IMR-90 (cell line): ENCODE measurements around the gene ZNF559. TPM values are rescaled to one million over a fixed set of nuclear protein-coding genes. Genes with fewer than 3 reads are reported as not detected.
"Not testable (repeated sequence)": the region's sequence is repeated elsewhere in the genome, so short reads cannot be mapped to it uniquely, and the experiment has no call there.

Experiments used
- ATAC-seq: fragments of 200-7000 bp; cut with Tn5 transposase; 2 replicates; pipeline ENCODE4 v1.9.1; 2020; ENCODE audit warnings: low read depth, mild to moderate bottlenecking, moderate library complexity
- BruUV-seq: library from RNA; stranded (reverse); fragments of 400-500 nt; replicated peaks from 2 replicates; lab custom pipeline; 2021; lab: Mats Ljungman, UMichigan
- CTCF ChIA-PET: fragments of 300-600 bp; formaldehyde crosslinking; extraction: SDS; loops from one replicate; lab custom pipeline; 2021; ENCODE audit warnings: antibody characterized with exemption; lab: Yijun Ruan, JAX
- POLR2A ChIA-PET: fragments of 300-600 bp; sonication (Branson Sonifier 250); formaldehyde crosslinking; loops from one replicate; lab custom pipeline; 2022; ENCODE audit warnings: antibody characterized with exemption; ENCODE audit not compliant: unreplicated experiment; lab: Charles Lee
- DNase-seq: peaks from one replicate; pipeline ENCODE4 v3.0.0; 2013
- H2AFZ ChIP-seq: replicated peaks from 2 replicates; pipeline ENCODE3; 2013; ENCODE audit warnings: low read length, mild to moderate bottlenecking; ENCODE audit not compliant: poor library complexity
- H2AK5ac ChIP-seq: 2 replicates; pipeline ENCODE4 v1.6.1; 2013; ENCODE audit warnings: low read depth, low read length, inconsistent platforms
- H2AK9ac ChIP-seq: replicated peaks from 2 replicates; pipeline ENCODE3; 2013; ENCODE audit warnings: mild to moderate bottlenecking, low read depth, low read length, moderate library complexity; ENCODE audit not compliant: poor library complexity
- H2BK120ac ChIP-seq: 2 replicates; pipeline ENCODE4 v1.6.1; 2013; ENCODE audit warnings: low read depth, low read length, inconsistent platforms
- H2BK15ac ChIP-seq: 3 replicates; pipeline ENCODE4 v1.6.1; 2013; ENCODE audit warnings: low read depth, low read length, inconsistent platforms
- H2BK20ac ChIP-seq: 2 replicates; pipeline ENCODE4 v1.6.1; 2013; ENCODE audit warnings: low read depth, mild to moderate bottlenecking, inconsistent platforms, low read length, moderate library complexity
- H2BK5ac ChIP-seq: 2 replicates; pipeline ENCODE4 v1.6.1; 2013; ENCODE audit warnings: mild to moderate bottlenecking, low read depth, low read length, inconsistent platforms; ENCODE audit not compliant: poor library complexity, severe bottlenecking
- H3K14ac ChIP-seq: replicated peaks from 2 replicates; pipeline ENCODE4 v1.6.1; 2013; ENCODE audit warnings: low read depth, low read length, inconsistent platforms
- H3K18ac ChIP-seq: 2 replicates; pipeline ENCODE4 v1.6.1; 2013; ENCODE audit warnings: low read depth, low read length, control low read depth
- H3K23ac ChIP-seq: 2 replicates; pipeline ENCODE4 v1.6.1; 2013; ENCODE audit warnings: low read depth, low read length, inconsistent platforms
- H3K27ac ChIP-seq: 2 replicates; pipeline ENCODE4 v1.5.1; 2013; ENCODE audit warnings: mild to moderate bottlenecking, control low read depth, low read length; ENCODE audit not compliant: insufficient read depth
- H3K27me3 ChIP-seq: 2 replicates; pipeline ENCODE4 v1.6.1; 2013; ENCODE audit warnings: low read length; ENCODE audit not compliant: control insufficient read depth, insufficient read depth
- H3K36me3 ChIP-seq: 2 replicates; pipeline ENCODE4 v1.6.1; 2013; ENCODE audit warnings: low read length, mixed read lengths; ENCODE audit not compliant: control insufficient read depth, insufficient read depth
- H3K4ac ChIP-seq: 2 replicates; pipeline ENCODE4 v1.6.1; 2013; ENCODE audit warnings: low read depth, low read length, inconsistent platforms
- H3K4me1 ChIP-seq: 2 replicates; pipeline ENCODE4 v1.6.1; 2013; ENCODE audit warnings: low read length, mixed read lengths; ENCODE audit not compliant: control insufficient read depth, insufficient read depth
- H3K4me2 ChIP-seq: 2 replicates; pipeline ENCODE4 v1.6.1; 2013; ENCODE audit warnings: low read depth, mild to moderate bottlenecking, control low read depth, low read length, moderate library complexity
- H3K4me3 ChIP-seq: 2 replicates; pipeline ENCODE4 v1.5.1; 2013; ENCODE audit warnings: low read depth, mild to moderate bottlenecking, control low read depth, low read length, moderate library complexity; ENCODE audit not compliant: insufficient read depth
- H3K56ac ChIP-seq: 2 replicates; pipeline ENCODE4 v1.6.1; 2013; ENCODE audit warnings: low read length, inconsistent platforms; ENCODE audit not compliant: insufficient read depth; ENCODE audit errors: extremely low read depth
- H3K79me1 ChIP-seq, 2 experiments: 2 replicates each; pipeline ENCODE4 v1.6.1; 2013; ENCODE audit warnings: low read length in 2 of 2, inconsistent platforms in 1 of 2, low read depth in 1 of 2
- H3K9ac ChIP-seq: 2 replicates; pipeline ENCODE4 v1.6.1; 2013; ENCODE audit warnings: low read depth, low read length, control low read depth
- H3K9me1 ChIP-seq: 2 replicates; pipeline ENCODE4 v1.6.1; 2013; ENCODE audit warnings: low read length, inconsistent platforms; ENCODE audit not compliant: insufficient read depth
- H3K9me3 ChIP-seq: 2 replicates; pipeline ENCODE4 v1.6.1; 2013; ENCODE audit warnings: low read length; ENCODE audit not compliant: control insufficient read depth, insufficient read depth
- H4K20me1 ChIP-seq: 2 replicates; pipeline ENCODE4 v1.6.1; 2013; ENCODE audit warnings: low read length, inconsistent platforms; ENCODE audit not compliant: insufficient read depth
- H4K5ac ChIP-seq: 2 replicates; pipeline ENCODE4 v1.6.1; 2013; ENCODE audit warnings: mild to moderate bottlenecking, low read depth, low read length, control low read depth
- H4K8ac ChIP-seq, 2 experiments: 2 replicates each; pipeline ENCODE4 v1.6.1; 2013; ENCODE audit warnings: low read depth in 2 of 2, low read length in 2 of 2, control low read depth in 1 of 2, inconsistent platforms in 1 of 2
- H4K91ac ChIP-seq: 2 replicates; pipeline ENCODE4 v1.6.1; 2013; ENCODE audit warnings: low read depth, low read length, inconsistent platforms; ENCODE audit not compliant: insufficient read depth
- WGBS, 2 experiments: methylation state at CpG; one replicate each; pipeline versions ENCODE4 v1.1.5 to v1.1.7; 2013; ENCODE audit warnings: missing lambda C conversion rate in 2 of 2; ENCODE audit not compliant: insufficient read length in 1 of 2; ENCODE audit errors: extremely low coverage in 2 of 2; 5-methylcytosine and 5-hydroxymethylcytosine counted together
- dilution Hi-C: fragments of 300-500 bp; cut with HindIII; formaldehyde crosslinking; loops from one replicate; pipeline ENCODE4 v1.14.3; 2018; ENCODE audit warnings: low sequenced_read_pairs; ENCODE audit not compliant: unreplicated experiment
- in situ Hi-C: fragments of 300-500 bp; cut with MboI; formaldehyde crosslinking; loops from 3 replicates; pipeline ENCODE4 v1.14.3; 2019; ENCODE audit warnings: low sequenced_read_pairs, inconsistent platforms, mixed read lengths
- intact Hi-C: fragments of 100-400 bp; cut with micrococcal nuclease; formaldehyde crosslinking; loops from 2 replicates; pipeline ENCODE4 v1.10.0; 2022
- polyA plus RNA-seq, 3 experiments: library from polyadenylated mRNA; depleted of rRNA; stranded (reverse); fragments of >200 nt; gene quantifications; 2 replicates each; pipeline ENCODE4 v1.2.3, GENCODE V29; 2012; ENCODE audit warnings: low replicate concordance in 1 of 3
- total RNA-seq: library from RNA; depleted of rRNA; stranded (reverse); fragments of >200 nt; gene quantifications from 2 replicates; pipeline ENCODE4 v1.2.3, GENCODE V29; 2012

ZNF559 gene
- total and polyA plus RNA-seq, 2 of the 4 experiments (the other 2 are of a cell fraction) = 8.8 to 9.9 TPM

GRCh38 chr19:9283485-9283884 is 40.5 kb upstream of the ZNF559 start:
- in situ Hi-C loops, H3K27ac ChIP-seq, H4K20me1 ChIP-seq, H2AK5ac ChIP-seq, H2AFZ ChIP-seq, H2AK9ac ChIP-seq, H2BK20ac ChIP-seq, intact Hi-C loops, H3K4me1 ChIP-seq, H3K36me3 ChIP-seq, H3K79me1 ChIP-seq, H2BK120ac ChIP-seq, H3K4ac ChIP-seq, ATAC-seq, DNase-seq, H4K8ac ChIP-seq, H3K4me3 ChIP-seq, POLR2A ChIA-PET, H4K5ac ChIP-seq, CTCF ChIA-PET, dilution Hi-C loops, H2BK5ac ChIP-seq, H3K18ac ChIP-seq, BruUV-seq, H3K9ac ChIP-seq, H3K14ac ChIP-seq, H4K91ac ChIP-seq, H3K27me3 ChIP-seq, H3K9me1 ChIP-seq, H3K23ac ChIP-seq, H3K4me2 ChIP-seq, H3K56ac ChIP-seq, H2BK15ac ChIP-seq: not testable (repeated sequence)
- 0% methylated on average over 2 of the region's 38 CpGs; no CpG with 5 or more reads in 1 of the 2 experiments for WGBS, 2 experiments
- H3K9me3 ChIP-seq = peaks cover 13% of the 10 kb centered on the region
